GM12878 (cell line): ENCODE results near the gene SRSF3. TPM values are rescaled to one million over a fixed set of nuclear protein-coding genes. Genes with fewer than 3 reads are reported as not detected.

Source experiments
- ASH2L ChIP-seq: fragments of 300-600, 200-600 bp; sonication (generic); IDR thresholded peaks from 2 replicates; pipeline ENCODE4 v1.6.1; 2017; ENCODE audit warnings: low read depth, mild to moderate bottlenecking, borderline replicate concordance
- BRCA1 ChIP-seq: IDR thresholded peaks from 2 replicates; pipeline ENCODE4 v1.6.1; 2011; ENCODE audit warnings: low read depth, low read length, improper control_type of control experiment
- GATAD2B ChIP-seq: fragments of 450-650 bp; conservative IDR thresholded peaks from 2 replicates; pipeline ENCODE4 v1.6.1; 2017; ENCODE audit warnings: low read depth, mild to moderate bottlenecking, moderate library complexity
- HCFC1 ChIP-seq: fragments of 150-350 bp; IDR thresholded peaks from 2 replicates; pipeline ENCODE4 v1.6.1; 2014; ENCODE audit warnings: low read length
- IKZF1 ChIP-seq: fragments of 450-650 bp; conservative IDR thresholded peaks from 2 replicates; pipeline ENCODE4 v1.6.1; 2017; ENCODE audit warnings: antibody characterized with exemption, mild to moderate bottlenecking
- IKZF2 ChIP-seq, 2 experiments: fragments of 450-650 bp; IDR thresholded peaks; 2 replicates each; pipeline ENCODE4 v1.6.1; 2017; ENCODE audit warnings: mild to moderate bottlenecking in 2 of 2, moderate library complexity in 2 of 2
- JUNB ChIP-seq: IDR thresholded peaks from 2 replicates; pipeline ENCODE4 v1.6.1; 2016; ENCODE audit warnings: antibody characterized with exemption, mild to moderate bottlenecking
- MLLT1 ChIP-seq: fragments of 450-650 bp; IDR thresholded peaks from 2 replicates; pipeline ENCODE4 v1.6.1; 2016; ENCODE audit warnings: mild to moderate bottlenecking
- MTA2 ChIP-seq: fragments of 450-650 bp; IDR thresholded peaks from 2 replicates; pipeline ENCODE4 v1.6.1; 2016; ENCODE audit warnings: low read depth, mild to moderate bottlenecking, moderate library complexity
- NFYB ChIP-seq: IDR thresholded peaks from 2 replicates; pipeline ENCODE4 v1.6.1; 2011; ENCODE audit warnings: low read depth, mild to moderate bottlenecking, low read length, improper control_type of control experiment, moderate library complexity; ENCODE audit not compliant: insufficient read depth
- PBX3 ChIP-seq: IDR thresholded peaks from 2 replicates; pipeline ENCODE4 v1.6.1; 2011; ENCODE audit warnings: mild to moderate bottlenecking, low read depth, low read length, moderate library complexity; ENCODE audit not compliant: insufficient replicate concordance
- POLR2AphosphoS5 ChIP-seq: IDR thresholded peaks from 2 replicates; pipeline ENCODE4 v1.6.1; 2011; ENCODE audit warnings: mild to moderate bottlenecking, low read length, inconsistent platforms
- REST ChIP-seq: IDR thresholded peaks from 2 replicates; pipeline ENCODE4 v1.6.1; 2012; ENCODE audit warnings: mild to moderate bottlenecking, low read depth, low read length
- RUNX3 ChIP-seq: IDR thresholded peaks from 2 replicates; pipeline ENCODE4 v1.6.1; 2012; ENCODE audit warnings: low read length, inconsistent platforms
- SIN3A ChIP-seq: IDR thresholded peaks from 2 replicates; pipeline ENCODE4 v1.6.1; 2012; ENCODE audit warnings: low read depth, low read length, improper control_type of control experiment
- SP1 ChIP-seq: IDR thresholded peaks from one replicate; pipeline ENCODE4 v1.6.1; 2011; ENCODE audit warnings: low read depth, low read length
- SREBF2 ChIP-seq: IDR thresholded peaks from 2 replicates; pipeline ENCODE4 v1.6.1; 2012; ENCODE audit warnings: mild to moderate bottlenecking, low read length
- TCF12 ChIP-seq: IDR thresholded peaks from 2 replicates; pipeline ENCODE4 v1.6.1; 2011; ENCODE audit warnings: low read depth, mild to moderate bottlenecking, low read length
- TCF7 ChIP-seq: IDR thresholded peaks from 2 replicates; pipeline ENCODE4 v1.6.1; 2014; ENCODE audit warnings: antibody characterized with exemption, borderline replicate concordance
- ZBED1 ChIP-seq: IDR thresholded peaks from 2 replicates; pipeline ENCODE4 v1.6.1; 2016; ENCODE audit warnings: borderline replicate concordance
- ZBTB33 ChIP-seq: fragments of 450-650 bp; IDR thresholded peaks from 2 replicates; pipeline ENCODE4 v1.6.1; 2017; ENCODE audit warnings: mild to moderate bottlenecking
- ZNF217 ChIP-seq: fragments of 450-650 bp; IDR thresholded peaks from 2 replicates; pipeline ENCODE4 v1.6.1; 2017; ENCODE audit warnings: antibody characterized with exemption, mild to moderate bottlenecking
- ZNF274 ChIP-seq: IDR thresholded peaks from one replicate; pipeline ENCODE4 v1.8.0; 2011; ENCODE audit not compliant: insufficient read length, insufficient read depth
- ZNF622 ChIP-seq: fragments of 450-650 bp; IDR thresholded peaks from 2 replicates; pipeline ENCODE4 v1.6.1; 2017; ENCODE audit warnings: mild to moderate bottlenecking, inconsistent platforms
- polyA plus RNA-seq, 11 experiments: library from polyadenylated mRNA; depleted of rRNA in 4 of 11; unstranded in 6 of 11; stranded (reverse) in 5 of 11; fragments of >200 nt; fragmentation: Nextera tagmentation in 4 of 11; fragmentation: Illumina TruSeq in 1 of 11; extraction: Ambion mirVana in 4 of 11; extraction: Trizol in 1 of 11; gene quantifications; 1 replicate in 1 of 11; 2 replicates in 10 of 11; pipeline versions ENCODE4 v1.2.1 to v1.2.3, GENCODE V29; 2011 to 2016; ENCODE audit warnings: inconsistent platforms in 2 of 11, missing spikeins in 2 of 11, low read depth in 1 of 11
- total RNA-seq, 4 experiments: library from RNA; depleted of rRNA in 3 of 4; stranded (reverse); fragments of >200 nt in 3 of 4; fragmentation: Illumina TruSeq in 1 of 4; extraction: Trizol in 1 of 4; gene quantifications; 2 replicates each; pipeline versions ENCODE4 v1.2.1 to v1.2.3, GENCODE V29; 2013 to 2021

Gene SRSF3
- total and polyA plus RNA-seq, 10 of the 15 experiments (the other 5 are each of a cell fraction or from before 2014, with no cell fraction given) = 195 to 1,377 (median 493) TPM

GRCh38 chr6:36546920-36547645, 47.1 kb upstream of the SRSF3 start, which contains the start of gene STK38 (continued):
- TF ChIP-seq REST (no peak), NFYB (no peak), ZNF217 (no peak), ASH2L (no peak; the same call in 1 of the 2 replicates), BRCA1 (0 out of 2 replicates have a peak, but pooled peaks have one; percentile 28), IKZF1 (peak; percentile 81), POLR2AphosphoS5 (peak; percentile 75), JUNB (no peak), RUNX3 (0 out of 2 replicates have a peak, but pooled peaks have one; percentile 21), HCFC1 (no peak), GATAD2B (no peak; the same call in 1 of the 2 replicates), SIN3A (0 out of 2 replicates have a peak, but pooled peaks have one; percentile 30), MTA2 (no peak; the same call in 1 of the 2 replicates), SREBF2 (no peak), ZNF274 (no peak), SP1 (peak; percentile 14), ZBED1 (no peak), TCF7 (no peak), ZNF622 (no peak), ZBTB33 (no peak), TCF12 (0 out of 2 replicates have a peak, but pooled peaks have one; percentile 2), MLLT1 (peak; percentile 57), IKZF2 (IDR thresholded peaks at IDR 0.05) (peak; percentile 19 to 42; a peak in 2 of 4 replicates), PBX3 (no peak)
